22Rv1 (cell line): ENCODE data around the gene EIF3A.

ENCODE experiments used
- ZFX ChIP-seq: fragments of 450-650 bp; IDR thresholded peaks from 2 replicates; pipeline ENCODE4 v1.6.1; 2017; ENCODE audit warnings: antibody characterized with exemption, borderline replicate concordance
- TF ChIP-seq, protein P1 (sequence below): fragments of 450-650 bp; IDR thresholded peaks from 2 replicates; pipeline ENCODE4 v1.5.1; 2017; ENCODE audit warnings: mild to moderate bottlenecking

GRCh38 chr10:119125942-119126341, 45.3 kb upstream of the EIF3A start:
- TF ChIP-seq, protein P1, sequence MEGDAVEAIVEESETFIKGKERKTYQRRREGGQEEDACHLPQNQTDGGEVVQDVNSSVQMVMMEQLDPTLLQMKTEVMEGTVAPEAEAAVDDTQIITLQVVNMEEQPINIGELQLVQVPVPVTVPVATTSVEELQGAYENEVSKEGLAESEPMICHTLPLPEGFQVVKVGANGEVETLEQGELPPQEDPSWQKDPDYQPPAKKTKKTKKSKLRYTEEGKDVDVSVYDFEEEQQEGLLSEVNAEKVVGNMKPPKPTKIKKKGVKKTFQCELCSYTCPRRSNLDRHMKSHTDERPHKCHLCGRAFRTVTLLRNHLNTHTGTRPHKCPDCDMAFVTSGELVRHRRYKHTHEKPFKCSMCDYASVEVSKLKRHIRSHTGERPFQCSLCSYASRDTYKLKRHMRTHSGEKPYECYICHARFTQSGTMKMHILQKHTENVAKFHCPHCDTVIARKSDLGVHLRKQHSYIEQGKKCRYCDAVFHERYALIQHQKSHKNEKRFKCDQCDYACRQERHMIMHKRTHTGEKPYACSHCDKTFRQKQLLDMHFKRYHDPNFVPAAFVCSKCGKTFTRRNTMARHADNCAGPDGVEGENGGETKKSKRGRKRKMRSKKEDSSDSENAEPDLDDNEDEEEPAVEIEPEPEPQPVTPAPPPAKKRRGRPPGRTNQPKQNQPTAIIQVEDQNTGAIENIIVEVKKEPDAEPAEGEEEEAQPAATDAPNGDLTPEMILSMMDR = no peak
- TF ChIP-seq ZFX = no peak
